Ishikawa (cell line): ENCODE results near the gene UBE2O.

Source experiments
- CEBPB ChIP-seq: IDR thresholded peaks from 2 replicates; pipeline ENCODE4 v1.6.1; 2012
- CREB1 ChIP-seq: IDR thresholded peaks from 2 replicates; pipeline ENCODE4 v1.6.1; 2012; ENCODE audit warnings: low read depth
- EP300 ChIP-seq: IDR thresholded peaks from 2 replicates; pipeline ENCODE4 v1.6.1; 2012; ENCODE audit warnings: borderline replicate concordance
- FOXM1 ChIP-seq: IDR thresholded peaks from 2 replicates; pipeline ENCODE4 v1.6.1; 2012; ENCODE audit warnings: low read depth, borderline replicate concordance
- MAX ChIP-seq: IDR thresholded peaks from 2 replicates; pipeline ENCODE4 v1.6.1; 2012
- NFIC ChIP-seq: IDR thresholded peaks from 2 replicates; pipeline ENCODE4 v1.6.1; 2012
- RAD21 ChIP-seq: IDR thresholded peaks from 2 replicates; pipeline ENCODE4 v1.6.1; 2012; ENCODE audit warnings: low read depth
- TEAD4 ChIP-seq: IDR thresholded peaks from 2 replicates; pipeline ENCODE4 v1.6.1; 2012
- YY1 ChIP-seq: IDR thresholded peaks from 2 replicates; pipeline ENCODE4 v1.6.1; 2012; ENCODE audit warnings: low read depth
- ZBTB7A ChIP-seq: IDR thresholded peaks from 2 replicates; pipeline ENCODE4 v1.6.1; 2012; ENCODE audit warnings: low read depth
- TF ChIP-seq, protein P1 (sequence below): IDR thresholded peaks from 2 replicates; pipeline ENCODE4 v1.6.1; 2012; ENCODE audit warnings: low read depth, mild to moderate bottlenecking

DNA sequence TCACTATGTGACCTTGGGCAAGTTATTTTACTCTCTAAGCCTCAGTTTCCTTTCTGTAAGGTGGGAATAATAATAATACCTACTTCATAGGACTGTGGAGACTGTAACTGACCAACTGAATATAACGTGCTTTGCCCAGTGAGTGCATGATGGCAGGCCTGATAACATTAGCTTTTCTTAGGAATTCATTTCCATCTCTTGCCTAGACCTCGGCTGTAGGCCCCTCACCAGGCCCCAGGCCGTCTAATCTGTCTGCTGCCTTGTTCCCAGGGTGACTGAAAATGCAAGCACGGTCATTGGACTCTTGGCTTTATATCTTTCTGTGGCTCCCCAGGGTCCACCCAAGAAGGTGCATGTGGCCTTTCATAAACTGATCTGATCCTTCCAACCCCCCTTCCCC is 6.7 kb upstream of the UBE2O start:
- no peak for TF ChIP-seq RAD21
- TF ChIP-seq YY1: no peak
- no peak for TF ChIP-seq FOXM1
- TF ChIP-seq EP300: no peak
- no peak for TF ChIP-seq CEBPB
- no peak for TF ChIP-seq MAX
- TF ChIP-seq CREB1: no peak
- TF ChIP-seq NFIC: no peak
- TF ChIP-seq ZBTB7A: no peak
- TF ChIP-seq, protein P1, sequence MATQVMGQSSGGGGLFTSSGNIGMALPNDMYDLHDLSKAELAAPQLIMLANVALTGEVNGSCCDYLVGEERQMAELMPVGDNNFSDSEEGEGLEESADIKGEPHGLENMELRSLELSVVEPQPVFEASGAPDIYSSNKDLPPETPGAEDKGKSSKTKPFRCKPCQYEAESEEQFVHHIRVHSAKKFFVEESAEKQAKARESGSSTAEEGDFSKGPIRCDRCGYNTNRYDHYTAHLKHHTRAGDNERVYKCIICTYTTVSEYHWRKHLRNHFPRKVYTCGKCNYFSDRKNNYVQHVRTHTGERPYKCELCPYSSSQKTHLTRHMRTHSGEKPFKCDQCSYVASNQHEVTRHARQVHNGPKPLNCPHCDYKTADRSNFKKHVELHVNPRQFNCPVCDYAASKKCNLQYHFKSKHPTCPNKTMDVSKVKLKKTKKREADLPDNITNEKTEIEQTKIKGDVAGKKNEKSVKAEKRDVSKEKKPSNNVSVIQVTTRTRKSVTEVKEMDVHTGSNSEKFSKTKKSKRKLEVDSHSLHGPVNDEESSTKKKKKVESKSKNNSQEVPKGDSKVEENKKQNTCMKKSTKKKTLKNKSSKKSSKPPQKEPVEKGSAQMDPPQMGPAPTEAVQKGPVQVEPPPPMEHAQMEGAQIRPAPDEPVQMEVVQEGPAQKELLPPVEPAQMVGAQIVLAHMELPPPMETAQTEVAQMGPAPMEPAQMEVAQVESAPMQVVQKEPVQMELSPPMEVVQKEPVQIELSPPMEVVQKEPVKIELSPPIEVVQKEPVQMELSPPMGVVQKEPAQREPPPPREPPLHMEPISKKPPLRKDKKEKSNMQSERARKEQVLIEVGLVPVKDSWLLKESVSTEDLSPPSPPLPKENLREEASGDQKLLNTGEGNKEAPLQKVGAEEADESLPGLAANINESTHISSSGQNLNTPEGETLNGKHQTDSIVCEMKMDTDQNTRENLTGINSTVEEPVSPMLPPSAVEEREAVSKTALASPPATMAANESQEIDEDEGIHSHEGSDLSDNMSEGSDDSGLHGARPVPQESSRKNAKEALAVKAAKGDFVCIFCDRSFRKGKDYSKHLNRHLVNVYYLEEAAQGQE: no peak
- no peak for TF ChIP-seq TEAD4
